Esophagus muscularis mucosa (tissue), 4 donors: ENCODE results near the gene GNG7.

ENCODE experiments used
- CTCF ChIP-seq, 3 experiments: fragments of 200-600 bp in 2 of 3; fragments of 450-650 bp in 1 of 3; sonication (generic) in 2 of 3; IDR thresholded peaks; one replicate each; pipeline ENCODE4 v1.5.1; 2017 to 2019; ENCODE audit warnings: antibody characterized with exemption in 3 of 3, mild to moderate bottlenecking in 2 of 3, moderate library complexity in 1 of 3
- EP300 ChIP-seq: sonication (generic); formaldehyde crosslinking; IDR thresholded peaks from one replicate; pipeline ENCODE4 v1.6.1; 2017; ENCODE audit warnings: antibody characterized with exemption
- POLR2A ChIP-seq: fragments of 450-650 bp; IDR thresholded peaks from one replicate; pipeline ENCODE4 v1.6.1; 2017; ENCODE audit warnings: antibody characterized with exemption, moderate library complexity, mild to moderate bottlenecking, low read depth
- POLR2AphosphoS5 ChIP-seq, 2 donors: sonication (generic); formaldehyde crosslinking; IDR thresholded peaks; one replicate each; pipeline ENCODE4 v1.6.1; 2017; ENCODE audit warnings: antibody characterized with exemption in 2 of 2

DNA sequence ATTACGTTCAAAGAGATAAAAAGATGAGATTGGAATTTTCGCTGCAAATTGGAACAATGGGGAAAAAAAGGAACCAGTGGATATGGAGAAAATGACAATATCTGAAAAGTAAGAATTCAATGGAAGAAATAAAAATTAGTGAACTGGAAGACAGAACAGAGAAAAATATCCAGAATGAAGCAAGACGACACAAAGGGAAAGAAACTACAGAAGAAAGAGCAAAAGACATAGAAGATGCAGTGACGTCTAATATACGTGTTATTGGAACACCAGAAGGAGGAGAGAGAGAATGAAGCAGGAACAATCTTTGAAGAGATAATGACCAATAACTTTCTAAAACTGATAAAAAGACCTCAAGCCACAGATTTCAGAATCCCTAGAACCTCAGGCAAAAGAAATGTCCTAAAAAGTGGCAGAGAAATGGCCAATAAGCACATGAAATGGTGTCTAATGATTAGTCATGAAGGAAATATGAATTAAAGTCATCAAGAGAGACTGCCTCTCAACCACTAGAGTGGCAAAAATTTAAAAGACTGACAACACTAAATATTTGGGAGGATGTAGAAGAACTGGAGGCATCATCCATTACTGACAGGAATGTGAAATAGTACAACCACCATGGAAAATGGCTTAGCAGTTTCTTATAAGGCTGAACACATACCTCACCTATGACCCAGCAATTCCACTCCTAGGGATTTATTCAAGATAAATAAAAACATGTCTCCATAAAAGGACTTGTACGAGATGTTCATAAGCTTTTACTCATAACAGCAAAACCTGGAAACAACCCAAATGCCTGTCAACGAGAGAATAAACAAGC, 170.0 kb downstream of the GNG7 start:
- TF ChIP-seq CTCF (IDR thresholded peaks at IDR 0.05) = no peak
- peak in 1 of 2 donors; percentile 45 for TF ChIP-seq POLR2AphosphoS5 (IDR thresholded peaks at IDR 0.05)
- no peak for TF ChIP-seq POLR2A
- peak; percentile 15 for TF ChIP-seq EP300
